Upper lobe of left lung (tissue), 6 donors: Measurements from ENCODE around the gene TOGARAM2. TPM values are rescaled to one million over a fixed set of nuclear protein-coding genes. Genes with fewer than 3 reads are reported as not detected.

Experiments
- ATAC-seq, 2 donors: fragments of 200-7000 bp; cut with Tn5 transposase; one replicate each; pipeline ENCODE4 v1.9.1; 2022; ENCODE audit warnings: mild to moderate bottlenecking in 2 of 2, moderate library complexity in 2 of 2; ENCODE audit not compliant: low FRiP score in 2 of 2
- DNase-seq, 2 donors: peaks; one replicate each; pipeline ENCODE4 v3.0.0-alpha.2; 2019 to 2020
- H3K27ac ChIP-seq, 4 donors: fragments of 200-600 bp; sonication (generic); one replicate each; pipeline ENCODE4 v1.5.1; 2016 to 2019
- H3K27me3 ChIP-seq, 4 donors: fragments of 200-600 bp; sonication (generic); one replicate each; pipeline ENCODE4 v1.5.1; 2017 to 2019
- H3K36me3 ChIP-seq, 4 donors: fragments of 200-600 bp; sonication (generic); one replicate each; pipeline ENCODE4 v1.5.1; 2016 to 2019
- H3K4me1 ChIP-seq, 4 donors: fragments of 200-600 bp; sonication (generic); one replicate each; pipeline ENCODE4 v1.5.1; 2018 to 2019
- H3K4me3 ChIP-seq, 4 donors: fragments of 200-600 bp; sonication (generic); one replicate each; pipeline ENCODE4 v1.5.1; 2017 to 2019; ENCODE audit warnings: mild to moderate bottlenecking in 2 of 4, moderate library complexity in 1 of 4
- H3K9me3 ChIP-seq, 4 donors: fragments of 200-600 bp; sonication (generic); one replicate each; pipeline ENCODE4 v1.5.1; 2018 to 2019
- EP300 ChIP-seq, 4 donors: sonication (generic); formaldehyde crosslinking; IDR thresholded peaks; one replicate each; pipeline ENCODE4 v1.5.1; 2017; ENCODE audit warnings: antibody characterized with exemption in 4 of 4, control low read depth in 2 of 4
- POLR2A ChIP-seq, 4 donors: fragments of 450-650 bp; IDR thresholded peaks; one replicate each; pipeline ENCODE4 v1.5.1; 2016 to 2017; ENCODE audit warnings: antibody characterized with exemption in 4 of 4, mild to moderate bottlenecking in 2 of 4
- POLR2AphosphoS5 ChIP-seq, 2 donors: sonication (generic); formaldehyde crosslinking; IDR thresholded peaks; one replicate each; pipeline ENCODE4 v1.5.1; 2017; ENCODE audit warnings: antibody characterized with exemption in 2 of 2
- WGBS, 2 donors: methylation state at CpG; one replicate each; pipeline ENCODE4 v1.1.5; 2017 to 2018; 5-methylcytosine and 5-hydroxymethylcytosine counted together
- total RNA-seq, 6 donors: library from RNA; depleted of rRNA in 4 of 6; stranded (reverse); fragments of >200 nt in 4 of 6; gene quantifications; one replicate each; pipeline versions ENCODE4 v1.1.0 to v1.2.1, GENCODE V29; 2016 to 2021
- TF ChIP-seq, protein P1 (sequence below), 6 experiments: fragments of 450-650 bp in 4 of 6; fragments of 200-600 bp in 2 of 6; sonication (generic) in 2 of 6; IDR thresholded peaks; one replicate each; pipeline ENCODE4 v1.5.1; 2016 to 2019; ENCODE audit warnings: antibody characterized with exemption in 6 of 6
- donor health status: DM: no; HTN: no; CAD: no; lungs with moderate emphysema.
- donor health status: DM: no; HTN: yes; CAD: no; lungs with severe emphysema.

TOGARAM2 gene
- total RNA-seq, 6 donors from 2014 or later: 0.37 to 24.5 (median 10.9) TPM

DNA sequence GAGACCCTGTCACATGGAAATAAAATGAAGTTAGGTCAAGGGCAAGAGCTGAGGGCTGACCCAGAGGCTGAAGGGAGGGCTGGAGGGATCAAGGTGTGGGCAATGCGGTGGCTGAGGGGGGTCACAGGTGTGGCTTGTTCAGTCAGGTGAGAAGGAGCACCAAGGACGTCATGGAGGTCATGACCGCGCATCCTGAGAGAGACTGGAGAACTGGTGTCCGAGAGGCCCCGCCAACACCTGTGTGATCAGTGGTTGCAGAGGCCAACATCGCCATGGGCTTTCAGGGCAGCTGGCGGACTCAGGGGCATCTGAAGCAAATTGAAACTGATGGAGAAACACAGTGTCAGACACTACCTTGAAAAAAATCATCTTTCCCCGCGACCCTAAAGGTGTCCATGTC lies 13.0 kb downstream of the TOGARAM2 start:
- no peak for DNase-seq
- Histone ChIP-seq H3K9me3 (no peaks in the 10 kb centered on the region), H3K27ac (no peak overlapping the region), H3K4me3 (no peak overlapping the region), H3K4me1 (peaks cover 0 to 7% (median 0%) of the 10 kb centered on the region in 4 donors), H3K27me3 (no peaks in the 10 kb centered on the region), H3K36me3 (no peaks in the 10 kb centered on the region)
- 92% methylated on average over 10 of the region's 10 CpGs for WGBS, 2 donors
- TF ChIP-seq POLR2AphosphoS5 (IDR thresholded peaks at IDR 0.05) (no peak), POLR2A (IDR thresholded peaks at IDR 0.05) (no peak), EP300 (IDR thresholded peaks at IDR 0.05) (no peak)
- TF ChIP-seq, protein P1, sequence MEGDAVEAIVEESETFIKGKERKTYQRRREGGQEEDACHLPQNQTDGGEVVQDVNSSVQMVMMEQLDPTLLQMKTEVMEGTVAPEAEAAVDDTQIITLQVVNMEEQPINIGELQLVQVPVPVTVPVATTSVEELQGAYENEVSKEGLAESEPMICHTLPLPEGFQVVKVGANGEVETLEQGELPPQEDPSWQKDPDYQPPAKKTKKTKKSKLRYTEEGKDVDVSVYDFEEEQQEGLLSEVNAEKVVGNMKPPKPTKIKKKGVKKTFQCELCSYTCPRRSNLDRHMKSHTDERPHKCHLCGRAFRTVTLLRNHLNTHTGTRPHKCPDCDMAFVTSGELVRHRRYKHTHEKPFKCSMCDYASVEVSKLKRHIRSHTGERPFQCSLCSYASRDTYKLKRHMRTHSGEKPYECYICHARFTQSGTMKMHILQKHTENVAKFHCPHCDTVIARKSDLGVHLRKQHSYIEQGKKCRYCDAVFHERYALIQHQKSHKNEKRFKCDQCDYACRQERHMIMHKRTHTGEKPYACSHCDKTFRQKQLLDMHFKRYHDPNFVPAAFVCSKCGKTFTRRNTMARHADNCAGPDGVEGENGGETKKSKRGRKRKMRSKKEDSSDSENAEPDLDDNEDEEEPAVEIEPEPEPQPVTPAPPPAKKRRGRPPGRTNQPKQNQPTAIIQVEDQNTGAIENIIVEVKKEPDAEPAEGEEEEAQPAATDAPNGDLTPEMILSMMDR (IDR thresholded peaks at IDR 0.05): no peak
- ATAC-seq: no peak

GRCh38 chr2:28994679-28995078 lies 13.6 kb downstream of the TOGARAM2 start:
- Histone ChIP-seq H3K36me3 (no peaks in the 10 kb centered on the region), H3K9me3 (no peaks in the 10 kb centered on the region), H3K4me3 (no peak overlapping the region), H3K4me1 (peaks cover 0 to 13% (median 0%) of the 10 kb centered on the region in 4 donors), H3K27ac (no peak overlapping the region), H3K27me3 (no peaks in the 10 kb centered on the region)
- no peak for TF ChIP-seq EP300 (IDR thresholded peaks at IDR 0.05)
- ATAC-seq (no peak), DNase-seq (no peak)
- WGBS, 2 donors: 82 to 92% methylated on average over 6 to 7 of the region's 7 CpGs

DNA sequence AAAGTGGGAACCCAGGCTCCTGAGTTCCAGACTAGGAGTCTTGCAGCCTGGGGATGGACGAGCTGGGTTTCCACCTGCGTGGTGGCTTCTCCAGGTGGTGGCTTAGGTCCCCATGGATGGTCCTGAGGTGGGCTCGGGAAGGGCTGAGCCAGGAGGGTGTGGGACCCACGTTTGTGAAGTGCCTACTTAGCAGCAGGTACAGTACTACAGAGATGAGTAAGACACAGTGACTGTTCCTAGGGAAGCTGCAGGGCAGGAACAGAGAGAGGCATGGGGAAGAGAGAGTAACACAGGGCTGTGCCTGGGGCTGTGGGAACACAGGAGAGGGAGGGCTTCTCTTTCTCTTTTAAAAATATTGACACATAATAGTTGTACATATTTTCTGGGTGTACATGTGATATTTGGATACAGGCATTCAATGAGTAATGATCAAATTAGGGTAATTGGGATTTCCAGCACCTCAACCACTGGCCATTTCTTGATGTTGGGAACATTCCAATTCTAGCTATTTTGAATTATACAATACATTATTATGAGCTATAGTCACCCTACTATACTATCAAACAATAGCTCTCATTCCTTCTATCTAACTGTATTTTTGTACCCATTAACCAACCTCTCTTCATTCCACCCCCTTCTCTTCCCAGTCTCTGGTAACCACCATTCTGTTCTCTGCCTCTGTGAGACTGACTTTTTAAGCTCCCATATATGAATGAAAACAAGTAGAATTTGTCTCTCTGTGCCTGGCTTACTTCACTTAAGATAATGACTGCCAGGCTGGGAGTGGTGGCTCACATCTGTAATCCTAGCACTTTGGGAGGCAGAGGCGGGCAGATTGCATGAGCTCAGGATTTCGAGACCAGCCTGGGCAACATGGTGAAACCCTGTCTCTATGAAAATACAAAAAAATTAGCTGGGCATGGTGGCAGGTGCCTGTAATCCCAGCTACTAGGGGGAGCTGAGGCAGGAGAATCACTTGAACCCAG lies 15.0 kb downstream of the TOGARAM2 start:
- H3K9me3 ChIP-seq: no peaks in the 10 kb centered on the region
- no peaks in the 10 kb centered on the region for H3K36me3 ChIP-seq
- no peak for TF ChIP-seq EP300 (IDR thresholded peaks at IDR 0.05)
- TF ChIP-seq POLR2AphosphoS5 (IDR thresholded peaks at IDR 0.05): no peak
- ATAC-seq (no peak), DNase-seq (no peak)
- 79 to 84% methylated on average over 5 to 6 of the region's 6 CpGs for whole genome bisulfite sequencing, 2 donors
- peaks cover 0 to 20% (median 7%) of the 10 kb centered on the region in 4 donors for H3K4me1 ChIP-seq
- no peak overlapping the region for H3K4me3 ChIP-seq
- no peak overlapping the region for H3K27ac ChIP-seq
- H3K27me3 ChIP-seq: no peaks in the 10 kb centered on the region

DNA sequence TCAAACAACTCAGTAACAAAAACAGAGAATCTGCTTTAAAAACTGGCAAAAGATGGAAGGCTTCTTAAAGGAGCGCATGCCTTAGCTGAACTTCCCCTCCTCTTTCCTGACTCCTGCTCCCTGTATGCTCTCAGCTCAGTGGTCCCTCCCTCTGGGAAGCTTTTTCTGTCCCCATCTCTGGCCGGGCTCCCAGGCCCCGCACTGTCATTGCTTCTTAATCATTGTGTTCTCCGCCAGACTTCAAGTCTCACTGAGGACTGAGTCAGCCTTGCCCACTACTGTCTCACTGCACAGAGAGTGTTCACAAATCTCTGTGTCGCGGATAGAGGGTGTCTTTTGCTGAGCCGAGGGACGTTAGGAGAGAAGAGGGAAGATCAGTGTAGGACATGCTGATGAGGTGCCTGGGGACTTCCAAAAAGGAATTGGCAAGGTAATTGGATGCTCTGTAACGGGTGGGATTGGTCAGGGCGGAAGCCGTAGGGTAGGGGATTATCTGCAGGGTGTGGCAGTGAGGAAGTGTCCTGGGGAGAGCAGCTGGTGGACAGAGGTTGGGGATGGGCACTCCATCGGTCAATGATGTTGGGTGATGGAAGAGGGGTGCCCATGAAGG lies 16.2 kb downstream of the TOGARAM2 start:
- ATAC-seq (no peak), DNase-seq (no peak)
- TF ChIP-seq EP300 (IDR thresholded peaks at IDR 0.05) (no peak), POLR2AphosphoS5 (IDR thresholded peaks at IDR 0.05) (no peak), POLR2A (IDR thresholded peaks at IDR 0.05) (no peak)
- TF ChIP-seq, protein P1 (IDR thresholded peaks at IDR 0.05): no peak
- peaks cover 0 to 16% (median 9%) of the 10 kb centered on the region in 4 donors for H3K4me1 ChIP-seq
- H3K4me3 ChIP-seq: no peak overlapping the region
- H3K9me3 ChIP-seq: no peaks in the 10 kb centered on the region
- no peaks in the 10 kb centered on the region for H3K36me3 ChIP-seq
- H3K27ac ChIP-seq: no peak overlapping the region
- H3K27me3 ChIP-seq: no peaks in the 10 kb centered on the region
- WGBS, 2 donors: 62 to 66% methylated on average over 12 of the region's 12 CpGs

DNA sequence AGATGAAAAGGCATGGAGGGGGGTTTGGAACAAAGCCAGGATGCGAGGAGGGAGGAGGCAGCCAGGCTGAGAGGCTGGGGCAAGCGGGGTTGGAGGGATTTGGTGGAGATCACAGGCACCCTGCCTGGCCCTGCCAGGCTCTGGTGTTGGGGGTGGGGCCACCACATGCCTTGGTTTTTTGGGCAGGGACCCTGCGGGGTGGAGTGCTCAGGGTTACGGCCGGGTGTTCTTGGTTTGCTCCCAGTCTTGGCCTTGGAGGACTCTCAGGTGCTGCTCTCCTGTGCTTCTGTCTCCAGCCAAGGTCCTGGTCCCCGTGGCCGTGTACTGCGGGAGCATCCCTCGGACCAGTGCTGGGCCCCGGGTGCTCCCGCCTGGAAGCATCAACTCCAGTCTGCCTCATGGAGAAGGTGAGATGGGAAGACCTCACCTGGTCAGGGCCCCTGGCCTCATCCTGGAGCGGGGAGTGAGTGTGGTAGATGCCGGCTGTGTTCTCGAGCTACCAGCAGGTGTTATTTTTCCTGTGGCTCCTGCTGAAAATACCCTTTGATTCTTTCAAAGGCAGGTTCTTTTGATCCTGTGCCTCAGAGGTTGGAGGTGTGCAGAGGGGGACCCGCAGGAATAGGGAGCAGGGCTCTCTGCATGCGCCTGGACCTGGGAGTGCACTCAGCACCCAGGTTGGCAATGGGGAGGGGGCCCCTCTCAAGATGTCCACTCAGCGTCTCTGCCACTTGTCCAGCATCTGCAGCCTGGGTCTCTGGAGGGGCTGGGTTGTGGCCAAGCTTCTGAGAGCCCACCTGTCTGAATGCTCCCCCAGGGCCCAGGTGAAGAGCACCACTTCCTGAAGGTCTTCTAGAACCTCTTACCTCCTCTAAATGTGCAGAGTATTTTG lies 17.0 kb downstream of the TOGARAM2 start:
- TF ChIP-seq POLR2AphosphoS5 (IDR thresholded peaks at IDR 0.05): no peak
- TF ChIP-seq, protein P1 (IDR thresholded peaks at IDR 0.05): no peak
- no peak for TF ChIP-seq EP300 (IDR thresholded peaks at IDR 0.05)
- no peak for TF ChIP-seq POLR2A (IDR thresholded peaks at IDR 0.05)
- Histone ChIP-seq H3K36me3 (no peaks in the 10 kb centered on the region), H3K27ac (no peak overlapping the region), H3K9me3 (no peaks in the 10 kb centered on the region), H3K4me1 (peaks cover 0 to 16% (median 9%) of the 10 kb centered on the region in 4 donors), H3K4me3 (no peak overlapping the region), H3K27me3 (no peaks in the 10 kb centered on the region)
- DNase-seq (peak in 1 of 2 donors; percentile 50), ATAC-seq (no peak)
- 84 to 89% methylated on average over 13 to 17 of the region's 17 CpGs for WGBS, 2 donors
